ENCODE data around the gene FGD6.

Gene FGD6

DNA sequence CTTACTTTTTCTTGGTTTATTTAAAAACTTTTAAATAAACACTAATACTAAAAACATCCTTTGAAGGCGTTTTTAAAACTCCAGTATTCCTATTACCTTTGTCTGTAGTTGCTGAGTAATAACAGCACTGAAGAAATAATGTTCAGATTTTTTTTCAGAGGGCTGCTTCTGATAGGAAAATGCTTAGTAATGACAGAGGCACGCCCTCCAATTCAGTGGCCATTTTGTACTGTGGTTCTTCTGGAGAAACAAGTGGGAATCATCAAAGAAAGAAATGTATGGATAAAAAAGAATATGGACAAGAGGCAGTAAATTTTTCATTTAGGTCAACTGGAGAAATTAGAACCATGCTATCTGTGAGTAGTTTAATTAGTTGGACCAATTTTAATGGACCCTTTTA lies 13.9 kb upstream of the FGD6 start:
- H3K4me2 ChIP-seq (ENCODE audit: low read depth, low read length, poor library complexity, severe bottlenecking) = no peak overlapping the region

DNA sequence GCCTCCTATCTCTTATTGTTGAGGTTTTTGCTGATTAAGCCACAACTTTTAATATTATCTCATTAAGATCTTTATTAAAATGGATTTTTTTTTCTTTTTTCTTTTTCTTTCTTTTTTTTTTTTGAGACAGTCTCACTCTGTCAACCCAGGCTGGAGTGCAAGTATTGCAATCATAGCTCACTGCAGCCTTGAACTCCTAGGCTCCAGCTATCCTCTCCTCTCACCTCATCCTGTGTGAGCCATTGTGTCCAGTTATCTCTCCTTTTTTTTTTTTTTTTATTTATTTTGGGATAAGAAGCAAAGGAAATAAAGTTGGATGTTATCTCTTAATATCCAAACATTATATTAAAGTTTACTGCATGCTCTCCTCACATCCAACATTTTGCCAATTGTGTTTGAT lies 13.0 kb upstream of the FGD6 start:
- Histone ChIP-seq H3K4me2 (ENCODE audit: low read depth, low read length, poor library complexity, severe bottlenecking) (no peak overlapping the region), H3K36me3 (ENCODE audit: low read length) (no peaks in the 10 kb centered on the region), H4K20me1 (ENCODE audit: low read depth, low read length) (peaks cover 8% of the 10 kb centered on the region; the same call in 1 of the 2 replicates), H3K79me2 (ENCODE audit: insufficient read depth, low read length) (peaks cover 91% of the 10 kb centered on the region), H2AFZ (ENCODE audit: low read depth, low read length, severe bottlenecking) (no peak overlapping the region), H3K9ac (ENCODE audit: low read length) (no peak overlapping the region), H3F3A (ENCODE audit: insufficient read depth) (0 out of 2 replicates have a peak, but pooled peaks cover 6% of the 10 kb centered on the region), H3K9me3 (ENCODE audit: insufficient read depth, low read length) (no peaks in the 10 kb centered on the region), H3K4me3 (ENCODE audit: insufficient read depth, low read length, poor library complexity, severe bottlenecking) (no peak overlapping the region), H3K27me3 (ENCODE audit: low read length) (no peaks in the 10 kb centered on the region), H3K9me2 (replicated peaks; ENCODE audit: insufficient read depth, low read length) (no peaks in the 10 kb centered on the region), H3K27ac (ENCODE audit: low read depth, low read length) (no peak overlapping the region)
- TF ChIP-seq, protein P1, sequence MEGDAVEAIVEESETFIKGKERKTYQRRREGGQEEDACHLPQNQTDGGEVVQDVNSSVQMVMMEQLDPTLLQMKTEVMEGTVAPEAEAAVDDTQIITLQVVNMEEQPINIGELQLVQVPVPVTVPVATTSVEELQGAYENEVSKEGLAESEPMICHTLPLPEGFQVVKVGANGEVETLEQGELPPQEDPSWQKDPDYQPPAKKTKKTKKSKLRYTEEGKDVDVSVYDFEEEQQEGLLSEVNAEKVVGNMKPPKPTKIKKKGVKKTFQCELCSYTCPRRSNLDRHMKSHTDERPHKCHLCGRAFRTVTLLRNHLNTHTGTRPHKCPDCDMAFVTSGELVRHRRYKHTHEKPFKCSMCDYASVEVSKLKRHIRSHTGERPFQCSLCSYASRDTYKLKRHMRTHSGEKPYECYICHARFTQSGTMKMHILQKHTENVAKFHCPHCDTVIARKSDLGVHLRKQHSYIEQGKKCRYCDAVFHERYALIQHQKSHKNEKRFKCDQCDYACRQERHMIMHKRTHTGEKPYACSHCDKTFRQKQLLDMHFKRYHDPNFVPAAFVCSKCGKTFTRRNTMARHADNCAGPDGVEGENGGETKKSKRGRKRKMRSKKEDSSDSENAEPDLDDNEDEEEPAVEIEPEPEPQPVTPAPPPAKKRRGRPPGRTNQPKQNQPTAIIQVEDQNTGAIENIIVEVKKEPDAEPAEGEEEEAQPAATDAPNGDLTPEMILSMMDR (IDR thresholded peaks at IDR 0.05; ENCODE audit: insufficient read depth, low read length, poor library complexity, severe bottlenecking) = no peak
- no peak for TF ChIP-seq EZH2phosphoT487 (conservative IDR thresholded peaks at IDR 0.05; ENCODE audit: low read length)

More for the DNA sequence above, 13.9 kb upstream of the FGD6 start:
- H3K36me3 ChIP-seq (ENCODE audit: low read length) = no peaks in the 10 kb centered on the region
- H2AFZ ChIP-seq (ENCODE audit: low read depth, low read length, severe bottlenecking) = no peak overlapping the region
- no peak overlapping the region for H3K4me3 ChIP-seq (ENCODE audit: insufficient read depth, low read length, poor library complexity, severe bottlenecking)
- no peaks in the 10 kb centered on the region for H3K9me2 ChIP-seq (replicated peaks; ENCODE audit: insufficient read depth, low read length)
- H3F3A ChIP-seq (ENCODE audit: insufficient read depth) = 0 out of 2 replicates have a peak, but pooled peaks cover 2% of the 10 kb centered on the region
- H3K79me2 ChIP-seq (ENCODE audit: insufficient read depth, low read length) = peaks cover 83% of the 10 kb centered on the region
- H3K9me3 ChIP-seq (ENCODE audit: insufficient read depth, low read length) = no peaks in the 10 kb centered on the region
- H3K27me3 ChIP-seq (ENCODE audit: low read length) = no peaks in the 10 kb centered on the region
- H4K20me1 ChIP-seq (ENCODE audit: low read depth, low read length) = peaks cover 8% of the 10 kb centered on the region; the same call in 1 of the 2 replicates
- no peak overlapping the region for H3K27ac ChIP-seq (ENCODE audit: low read depth, low read length)
- no peak for TF ChIP-seq EZH2phosphoT487 (conservative IDR thresholded peaks at IDR 0.05; ENCODE audit: low read length)
- TF ChIP-seq, protein P1 (IDR thresholded peaks at IDR 0.05; ENCODE audit: insufficient read depth, low read length, poor library complexity, severe bottlenecking) = no peak
- H3K9ac ChIP-seq (ENCODE audit: low read length) = no peak overlapping the region

DNA sequence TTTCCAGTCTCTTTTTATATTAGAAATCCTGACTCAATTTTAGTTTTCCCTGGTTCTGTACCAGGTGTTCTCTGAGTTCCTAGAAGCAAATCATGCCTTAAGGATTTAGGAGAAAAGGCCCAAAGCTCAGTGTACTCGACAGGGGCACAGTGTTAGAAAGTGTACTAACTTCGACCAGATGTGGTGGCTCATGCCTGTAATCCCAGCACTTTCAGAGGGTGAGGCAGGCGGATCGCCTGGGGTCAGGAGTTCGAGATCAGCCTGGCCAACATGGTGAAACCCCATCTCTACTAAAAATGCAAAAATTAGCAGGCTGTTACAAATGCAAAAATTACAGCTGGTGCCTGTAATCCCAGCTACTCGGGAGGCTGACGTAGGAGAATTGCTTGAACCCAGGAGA lies 12.4 kb upstream of the FGD6 start:
- H2AFZ ChIP-seq (ENCODE audit: low read depth, low read length, severe bottlenecking) = no peak overlapping the region
- H3K9me2 ChIP-seq (replicated peaks; ENCODE audit: insufficient read depth, low read length) = no peaks in the 10 kb centered on the region
- H3K4me2 ChIP-seq (ENCODE audit: low read depth, low read length, poor library complexity, severe bottlenecking) = no peak overlapping the region
- 0 out of 2 replicates have a peak, but pooled peaks cover 6% of the 10 kb centered on the region for H3F3A ChIP-seq (ENCODE audit: insufficient read depth)
- no peak overlapping the region for H3K27ac ChIP-seq (ENCODE audit: low read depth, low read length)
- H3K9ac ChIP-seq (ENCODE audit: low read length) = no peak overlapping the region
- TF ChIP-seq, protein P1 (IDR thresholded peaks at IDR 0.05; ENCODE audit: insufficient read depth, low read length, poor library complexity, severe bottlenecking) = no peak
- TF ChIP-seq EZH2phosphoT487 (conservative IDR thresholded peaks at IDR 0.05; ENCODE audit: low read length) = no peak
- H4K20me1 ChIP-seq (ENCODE audit: low read depth, low read length) = peaks cover 8% of the 10 kb centered on the region; the same call in 1 of the 2 replicates
- no peak overlapping the region for H3K4me3 ChIP-seq (ENCODE audit: insufficient read depth, low read length, poor library complexity, severe bottlenecking)
- peaks cover 98% of the 10 kb centered on the region for H3K79me2 ChIP-seq (ENCODE audit: insufficient read depth, low read length)
- H3K36me3 ChIP-seq (ENCODE audit: low read length) = no peaks in the 10 kb centered on the region
- H3K27me3 ChIP-seq (ENCODE audit: low read length) = no peaks in the 10 kb centered on the region
- H3K9me3 ChIP-seq (ENCODE audit: insufficient read depth, low read length) = no peaks in the 10 kb centered on the region

All from SU-DHL-6 (cell line).